HUDEP-2 (cell line): ENCODE results near the gene CYFIP2.

Experiments
- DNase-seq, 76 experiments: peaks; one replicate each; lab custom pipeline; 2025; ENCODE audit not compliant: unreplicated experiment in 76 of 76; lab: John Stamatoyannopoulos, UW

The CYFIP2 gene

DNA sequence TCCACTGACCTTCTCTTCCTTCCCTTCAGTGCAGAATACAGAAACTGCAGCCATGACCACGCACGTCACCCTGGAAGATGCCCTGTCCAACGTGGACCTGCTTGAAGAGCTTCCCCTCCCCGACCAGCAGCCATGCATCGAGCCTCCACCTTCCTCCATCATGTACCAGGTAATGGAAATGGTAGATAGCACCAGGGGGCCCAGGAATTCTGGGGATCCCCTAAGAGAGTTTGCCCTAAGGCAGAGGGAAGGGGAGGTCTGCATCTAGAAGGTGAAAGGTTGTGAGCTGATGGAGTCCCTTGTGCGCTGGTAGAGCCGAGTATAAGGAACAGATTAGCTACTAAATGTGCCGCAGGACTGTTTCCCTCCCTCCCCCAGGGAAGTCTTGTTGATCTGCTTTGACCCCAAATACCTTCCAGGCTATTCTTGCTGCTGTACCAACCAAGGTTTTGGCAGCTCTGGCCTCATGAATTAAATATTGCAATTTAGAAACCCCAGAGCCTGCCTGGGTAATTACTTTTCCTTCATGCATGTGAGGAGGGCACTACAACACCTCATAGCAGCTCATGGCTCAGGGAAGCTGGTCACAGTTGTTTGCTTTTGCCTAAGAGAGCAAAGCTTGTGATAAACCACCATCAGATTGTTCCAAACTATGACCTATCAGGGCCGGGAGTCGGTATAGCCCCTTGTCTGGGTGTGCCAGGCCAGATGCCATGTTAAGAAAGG is 19.6 kb downstream of the CYFIP2 start:
- DNase-seq, result no peak

DNA sequence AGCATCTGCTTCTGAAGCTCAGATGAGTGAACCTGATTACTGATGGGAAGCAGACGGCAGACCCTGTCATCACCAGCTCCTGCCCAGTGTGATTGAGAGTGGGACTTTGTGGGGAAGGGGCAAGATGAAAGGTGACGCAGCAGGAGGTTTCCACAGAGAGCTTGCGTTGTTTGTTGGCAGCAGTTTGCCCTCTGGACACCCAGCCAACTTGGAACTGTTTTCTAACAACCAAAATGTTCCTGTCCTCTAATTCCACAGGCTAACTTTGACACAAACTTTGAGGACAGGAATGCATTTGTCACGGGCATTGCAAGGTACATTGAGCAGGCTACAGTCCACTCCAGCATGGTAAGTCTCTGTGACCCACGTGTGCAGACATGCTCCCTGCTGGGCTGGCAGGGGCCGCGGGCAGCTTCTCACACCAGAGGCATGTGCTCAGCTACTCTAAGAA is 20.9 kb downstream of the CYFIP2 start:
- DNase-seq, result no peak

DNA sequence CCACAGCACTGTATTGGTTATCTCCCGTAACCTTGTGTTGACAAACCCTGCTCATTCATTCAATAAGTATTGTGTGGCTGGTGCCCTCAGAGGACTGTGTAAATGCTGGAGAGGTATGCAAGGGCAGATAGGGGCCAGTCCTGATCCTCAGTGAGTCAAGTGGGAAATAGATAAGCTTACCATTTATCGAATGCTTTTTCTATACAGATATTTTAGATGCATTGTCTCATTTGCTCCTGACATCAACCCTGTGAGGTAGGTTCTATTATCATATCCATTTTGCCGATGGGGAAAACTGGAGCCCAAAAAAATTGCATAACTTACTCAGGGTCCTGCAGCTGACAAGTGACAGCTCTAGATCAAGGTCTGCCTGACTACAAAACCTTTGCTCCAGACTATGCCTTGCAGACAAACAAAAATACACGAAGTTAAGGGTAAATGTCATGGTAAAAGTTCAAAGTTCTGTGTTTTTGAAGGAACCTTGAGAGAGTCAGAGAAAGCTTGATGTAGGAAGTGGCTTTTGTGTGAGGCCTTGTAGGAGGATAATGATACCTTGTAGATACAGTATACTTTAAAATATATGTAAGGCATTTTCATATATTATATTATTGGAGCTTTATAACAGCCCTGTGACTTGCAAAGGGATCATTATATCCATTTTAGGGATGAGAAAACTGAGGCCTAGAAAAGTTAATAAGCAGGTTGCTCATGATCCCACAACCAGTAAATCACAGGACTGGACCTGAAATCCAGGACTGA is 22.7 kb downstream of the CYFIP2 start:
- DNase-seq, result peak in 1 of 76 experiments; percentile 8

DNA sequence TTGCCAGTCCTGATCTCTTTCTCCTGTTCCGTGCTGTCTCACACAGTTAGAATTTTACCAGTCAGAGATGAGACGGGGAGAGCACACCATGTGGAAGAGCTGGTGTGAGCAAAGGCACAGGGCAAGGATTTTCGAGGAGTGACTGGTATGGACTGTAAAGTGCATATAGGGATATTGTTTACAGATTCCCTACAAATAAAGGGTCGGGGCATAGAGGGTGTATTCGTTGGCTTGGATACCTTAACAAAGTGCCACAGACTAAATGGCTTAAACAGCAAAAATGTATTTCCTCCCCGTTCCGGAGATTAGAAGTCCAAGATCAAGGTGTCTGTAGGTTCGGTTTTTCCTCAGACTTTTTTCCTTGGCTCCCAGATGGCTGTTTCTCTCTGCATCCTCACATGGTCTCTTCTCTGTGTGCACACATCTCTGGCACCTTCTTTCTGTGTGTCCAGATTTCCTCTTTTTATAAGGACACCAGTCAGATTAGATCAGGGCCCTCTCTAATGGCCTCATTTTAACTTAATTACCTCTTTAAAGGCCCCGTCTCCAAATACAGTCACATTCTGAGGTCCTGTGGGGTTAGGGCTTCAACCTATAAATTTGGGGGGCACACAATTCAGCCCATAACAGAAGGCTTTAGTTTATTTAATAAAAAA is 23.4 kb downstream of the CYFIP2 start:
- DNase-seq, result no peak

DNA sequence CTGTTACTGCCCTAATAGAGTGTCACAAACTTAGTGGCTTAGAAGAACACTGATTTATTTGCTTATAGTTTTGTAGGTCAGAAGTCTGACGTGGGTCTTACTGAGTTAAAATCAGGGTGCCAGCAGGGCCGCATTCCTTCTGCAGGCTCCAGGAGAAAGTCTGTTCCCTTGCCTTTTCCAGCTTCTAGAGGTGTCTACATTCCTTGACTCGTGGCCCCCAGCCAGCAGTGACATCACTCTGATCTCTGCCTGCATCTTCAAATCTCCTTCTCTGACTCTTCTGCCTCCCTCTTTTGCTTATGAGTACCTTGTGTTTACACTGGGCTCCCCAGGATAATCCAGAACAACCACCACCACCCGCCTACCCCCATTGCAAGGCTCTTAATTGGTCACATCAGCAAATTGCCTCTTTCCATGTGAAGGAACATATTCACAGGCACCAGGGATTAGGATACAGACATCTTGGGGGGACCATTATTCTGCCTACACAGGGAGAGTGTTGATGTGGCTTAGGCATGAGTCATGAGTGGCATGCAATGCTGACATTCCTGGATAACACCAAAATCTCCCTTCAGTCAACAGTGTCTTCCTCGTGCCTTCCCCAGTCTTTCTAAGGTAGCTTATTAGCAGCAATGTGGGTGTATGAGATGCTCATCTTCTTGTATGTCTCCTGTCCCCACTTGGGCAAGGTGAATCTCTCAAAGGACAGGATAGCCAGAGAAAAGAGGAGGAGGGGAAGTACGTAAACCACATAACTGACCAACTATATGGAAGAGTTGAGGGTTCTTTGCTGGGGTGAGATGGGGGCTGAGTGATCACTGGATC is 24.4 kb downstream of the CYFIP2 start:
- no peak for DNase-seq

DNA sequence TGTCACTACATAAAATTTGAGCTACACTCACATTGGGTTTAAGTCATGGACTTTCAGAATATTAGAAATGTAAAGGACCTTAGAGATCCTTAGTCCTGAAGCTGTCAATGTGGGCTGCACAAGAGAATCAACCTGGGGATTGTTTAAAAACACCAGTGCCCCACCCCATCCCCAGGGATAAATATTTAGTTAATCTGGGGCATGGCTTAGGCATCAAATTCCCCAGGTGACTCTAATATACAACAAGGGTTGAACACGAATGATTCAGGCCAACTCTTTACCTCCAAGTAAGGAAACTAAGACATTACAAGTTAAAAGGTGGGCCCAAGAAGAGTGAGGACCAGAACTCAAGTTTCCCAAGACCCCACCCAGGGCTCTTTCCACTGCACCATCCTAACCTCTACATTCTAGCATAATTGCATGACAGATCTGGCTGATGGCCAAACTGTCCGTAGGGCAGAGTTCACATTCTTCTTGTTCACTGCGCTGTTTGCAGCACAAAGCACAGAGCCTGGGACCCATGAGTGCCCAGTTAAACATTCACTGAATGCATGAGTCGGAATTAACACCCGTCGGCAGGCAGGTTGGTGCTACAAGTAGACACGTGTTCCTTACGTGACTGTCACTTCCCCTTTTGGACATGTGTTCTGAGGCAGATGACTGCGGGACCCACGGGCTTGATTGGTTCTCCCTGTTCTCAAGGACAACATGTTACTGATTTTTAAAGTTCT is 25.2 kb downstream of the CYFIP2 start:
- no peak for DNase-seq

DNA sequence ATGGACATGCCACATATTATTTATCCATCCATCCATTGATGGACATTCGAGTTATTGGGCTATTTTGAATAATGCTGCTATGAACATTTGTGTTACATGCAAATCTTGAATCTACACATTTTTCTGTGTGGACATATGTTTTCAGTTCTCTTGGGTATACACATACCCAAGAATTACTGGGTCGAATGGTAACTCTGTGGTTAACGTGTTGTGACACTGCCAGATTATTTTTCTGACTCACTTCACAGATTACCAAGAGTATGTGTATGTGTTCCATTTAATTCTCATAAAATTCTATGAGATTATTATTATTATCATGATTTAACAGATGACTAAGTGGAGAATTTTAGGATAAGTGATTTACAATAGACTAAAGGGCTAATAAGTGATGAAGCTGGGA is 26.7 kb downstream of the CYFIP2 start:
- DNase-seq, result no peak

DNA sequence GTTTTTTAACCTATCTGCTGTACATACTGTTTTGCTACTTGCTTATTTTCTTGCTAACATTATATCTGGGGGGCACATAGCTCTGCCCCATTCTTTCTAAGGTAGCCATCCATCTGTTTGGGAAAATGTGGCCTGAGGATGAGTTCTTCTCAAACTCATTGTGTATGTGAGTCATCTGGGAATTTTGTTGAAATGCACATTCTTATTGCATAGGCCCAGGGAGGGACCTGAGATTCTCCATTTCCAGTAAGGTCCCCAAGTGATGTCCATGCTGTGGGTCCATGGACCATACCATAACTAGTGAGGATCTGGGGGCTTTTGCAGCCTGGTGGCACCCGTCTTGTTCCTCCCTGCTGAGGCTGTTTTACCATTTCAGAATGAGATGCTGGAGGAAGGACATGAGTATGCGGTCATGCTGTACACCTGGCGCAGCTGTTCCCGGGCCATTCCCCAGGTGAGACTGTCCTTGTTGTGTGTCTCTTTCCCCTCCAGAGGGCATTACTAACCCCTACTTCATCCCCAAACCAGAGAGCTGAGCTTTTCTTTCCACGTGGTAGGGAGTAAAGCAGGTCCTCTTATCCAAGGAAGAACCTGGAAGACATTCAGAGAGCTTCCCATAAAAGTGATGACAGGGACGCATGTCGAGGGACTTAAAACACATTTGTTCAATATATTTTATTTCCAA is 28.6 kb downstream of the CYFIP2 start:
- DNase-seq, result no peak

DNA sequence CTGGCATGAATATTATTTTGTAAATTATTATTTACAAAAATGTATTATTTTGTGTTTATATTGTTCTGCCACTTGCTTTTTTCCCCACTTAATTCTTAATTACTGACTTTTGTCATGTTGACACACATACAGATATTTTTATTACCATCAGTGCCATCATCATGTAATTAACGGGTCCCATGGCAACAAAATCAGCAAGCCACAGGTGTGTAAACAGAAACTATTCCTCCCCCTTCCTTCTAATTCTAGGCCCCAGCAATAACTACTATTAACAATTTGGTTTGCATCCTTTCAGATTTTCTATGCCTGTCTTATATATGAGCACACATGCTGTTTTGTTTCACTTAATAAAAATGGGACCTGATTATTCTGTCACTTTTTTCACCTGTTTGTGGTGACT is 29.3 kb downstream of the CYFIP2 start:
- no peak for DNase-seq

DNA sequence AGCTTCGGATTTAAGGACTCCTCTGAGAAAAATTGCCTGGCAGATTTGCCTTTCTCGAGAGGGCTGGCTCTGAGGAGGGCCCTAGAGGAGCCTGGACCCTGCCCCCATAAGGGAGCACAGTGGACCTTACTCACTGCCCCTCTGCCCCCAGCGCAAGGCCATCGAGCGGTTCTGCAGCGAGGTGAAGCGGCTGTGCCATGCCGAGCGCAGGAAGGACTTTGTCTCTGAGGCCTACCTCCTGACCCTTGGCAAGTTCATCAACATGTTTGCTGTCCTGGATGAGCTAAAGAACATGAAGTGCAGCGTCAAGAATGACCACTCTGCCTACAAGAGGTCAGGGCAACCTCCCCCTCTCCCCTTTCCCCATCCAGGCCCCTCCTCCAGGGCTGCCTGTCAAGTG is 34.6 kb downstream of the CYFIP2 start:
- DNase-seq, result no peak

DNA sequence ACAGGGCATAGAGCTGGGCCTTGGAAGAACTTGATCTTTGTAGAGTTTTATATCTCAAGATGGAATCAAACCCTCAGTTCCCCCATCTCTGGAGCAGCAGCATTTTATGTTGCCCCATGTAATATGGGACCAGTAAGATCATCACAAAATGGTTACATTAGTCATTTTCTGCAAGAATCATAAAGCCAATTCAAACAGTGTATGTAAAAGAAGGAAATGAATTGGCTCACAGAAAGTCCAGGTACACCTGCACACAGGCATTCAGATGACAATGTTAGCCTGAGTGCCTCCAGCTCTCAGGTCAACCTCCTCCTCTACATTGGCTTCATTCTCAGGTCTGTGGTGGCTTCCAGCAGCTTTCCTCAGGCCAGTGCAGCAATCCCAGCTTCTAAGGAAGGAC is 35.1 kb downstream of the CYFIP2 start:
- no peak for DNase-seq

DNA sequence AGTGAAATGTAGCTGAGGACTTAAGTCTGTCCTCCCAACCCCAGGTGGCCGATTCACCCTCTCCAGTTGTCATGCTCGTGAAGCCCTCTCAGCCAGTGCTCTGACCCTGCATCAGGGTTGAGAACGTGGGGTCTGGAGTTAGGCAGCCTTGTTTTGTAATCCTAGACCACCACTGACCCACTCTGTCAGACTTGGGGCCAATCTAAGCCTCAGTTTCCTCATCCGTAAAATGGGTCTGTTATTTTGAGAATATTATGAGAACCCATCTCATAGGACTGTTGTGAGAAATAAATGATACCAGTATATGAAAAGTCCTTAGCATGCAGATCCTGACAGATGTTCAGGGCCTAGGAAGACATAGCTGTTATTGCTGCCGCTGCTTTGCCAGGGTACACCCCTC is 37.1 kb downstream of the CYFIP2 start:
- no peak for DNase-seq

DNA sequence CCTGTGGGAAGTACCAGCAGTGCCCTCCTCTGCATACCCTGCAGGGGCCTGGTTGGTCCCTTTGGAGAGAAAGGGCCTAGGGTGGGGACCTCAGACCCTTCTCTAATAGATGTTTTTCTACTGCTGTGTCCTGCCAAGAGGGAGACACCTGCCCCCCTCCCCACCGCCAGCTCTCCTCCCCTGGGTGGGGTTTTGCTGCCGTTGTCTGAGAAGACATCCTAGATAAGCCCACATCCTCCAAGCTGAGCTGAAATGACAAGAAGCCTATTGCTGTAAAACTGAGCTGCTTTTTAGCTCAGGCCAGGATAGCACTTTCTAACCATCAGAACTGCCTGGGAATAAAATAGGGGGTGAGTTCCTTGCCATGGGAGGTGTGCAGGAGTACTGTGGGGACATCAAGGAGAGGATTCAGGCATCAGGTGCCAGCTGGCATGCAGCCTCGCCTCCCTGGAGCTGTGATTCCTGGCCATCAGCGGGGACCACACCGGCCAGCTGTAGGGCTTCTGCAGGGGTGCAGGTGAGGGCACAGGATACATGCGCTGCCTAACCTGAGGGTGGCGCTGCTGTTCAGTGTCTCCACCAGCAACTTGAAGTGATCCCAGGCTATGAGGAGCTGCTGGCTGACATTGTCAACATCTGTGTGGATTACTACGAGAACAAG is 37.9 kb downstream of the CYFIP2 start:
- DNase-seq, result peak in 4 of 76 experiments; percentile 2 to 24 (median 12)

DNA sequence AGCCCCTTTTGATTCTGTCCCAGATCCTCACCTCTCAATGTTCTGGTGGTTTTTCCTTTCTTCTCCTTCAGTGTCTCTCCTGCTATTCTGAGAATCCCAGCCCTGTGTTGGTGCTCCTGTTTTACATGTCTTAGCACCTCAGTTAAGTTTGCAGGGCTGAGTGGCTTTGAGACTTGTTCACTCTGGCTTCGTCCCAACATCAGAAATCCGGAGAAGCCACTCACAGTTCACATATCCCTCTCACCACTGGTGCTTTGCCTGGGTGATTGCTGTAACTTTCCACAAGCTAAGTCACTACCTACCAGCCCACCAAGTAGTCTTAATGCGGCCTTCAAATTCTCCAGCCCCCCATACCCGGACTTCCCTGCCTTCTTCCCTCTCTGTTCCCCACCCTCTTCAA is 40.2 kb downstream of the CYFIP2 start:
- DNase-seq, result no peak

DNA sequence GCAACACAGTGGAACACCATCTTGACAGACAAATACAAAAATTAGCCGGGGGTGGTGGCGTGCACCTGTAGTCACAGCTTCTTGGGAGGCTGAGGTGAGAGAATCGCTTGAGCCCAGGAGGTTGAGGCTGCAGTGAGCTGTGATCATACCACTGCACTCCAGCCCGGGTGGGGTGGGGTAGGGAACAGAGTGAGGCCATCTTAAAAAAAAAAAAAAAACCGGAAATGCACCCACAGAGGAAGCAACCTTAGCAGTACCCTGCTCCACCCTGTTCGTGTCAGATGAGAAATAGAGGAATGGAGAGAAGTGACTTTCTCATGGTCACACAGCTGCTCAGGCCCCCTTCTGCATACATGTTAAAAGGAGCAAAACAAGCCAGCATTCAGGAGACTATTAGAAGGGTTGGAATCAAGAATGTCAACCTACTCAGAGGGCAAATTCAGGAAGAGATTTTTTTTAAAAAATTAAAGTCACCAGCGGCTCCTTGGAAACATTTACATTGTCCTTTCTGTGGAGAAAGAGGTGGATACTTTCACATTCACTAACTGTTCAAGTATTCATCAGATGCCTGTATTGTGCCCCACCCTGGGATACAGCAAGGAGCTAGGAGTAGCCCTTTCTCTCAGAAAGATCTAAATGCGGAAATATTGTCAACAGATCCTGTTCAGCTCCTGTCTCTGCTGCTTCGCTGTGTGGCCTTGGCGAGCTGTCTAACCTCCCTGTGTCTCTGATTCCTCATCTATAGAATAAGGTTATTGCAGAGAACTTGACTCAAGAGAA is 41.0 kb downstream of the CYFIP2 start:
- DNase-seq, result no peak

DNA sequence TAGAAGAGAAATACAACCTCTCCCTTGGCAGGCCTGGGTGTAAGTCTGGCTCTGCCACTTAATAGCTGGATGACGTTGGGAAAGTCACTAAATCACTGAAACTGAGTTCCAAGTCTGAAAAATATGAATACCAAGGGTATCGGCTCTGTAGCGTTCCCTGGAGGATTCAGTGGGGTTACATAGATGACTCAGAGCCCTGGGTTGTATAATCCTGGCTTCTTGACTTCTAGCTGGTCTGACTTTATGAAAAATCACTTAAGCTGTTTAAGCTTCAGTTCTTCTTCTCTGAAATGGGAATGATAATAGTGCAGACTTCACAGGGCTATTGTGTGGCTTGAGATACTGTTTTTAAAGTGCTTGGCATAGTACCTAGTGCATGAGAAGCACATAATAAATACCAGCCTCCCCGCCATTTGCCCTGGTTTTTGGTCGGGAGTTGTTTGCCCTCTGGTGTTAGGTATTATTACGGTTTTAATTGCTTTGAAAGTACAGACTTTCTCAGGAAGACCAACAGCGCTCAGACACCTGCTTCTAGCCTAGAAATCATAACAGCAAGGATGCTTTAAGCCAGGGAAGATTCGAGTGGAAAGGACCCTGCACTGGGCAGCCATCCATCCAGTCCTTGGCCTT is 43.0 kb downstream of the CYFIP2 start:
- DNase-seq, result no peak

DNA sequence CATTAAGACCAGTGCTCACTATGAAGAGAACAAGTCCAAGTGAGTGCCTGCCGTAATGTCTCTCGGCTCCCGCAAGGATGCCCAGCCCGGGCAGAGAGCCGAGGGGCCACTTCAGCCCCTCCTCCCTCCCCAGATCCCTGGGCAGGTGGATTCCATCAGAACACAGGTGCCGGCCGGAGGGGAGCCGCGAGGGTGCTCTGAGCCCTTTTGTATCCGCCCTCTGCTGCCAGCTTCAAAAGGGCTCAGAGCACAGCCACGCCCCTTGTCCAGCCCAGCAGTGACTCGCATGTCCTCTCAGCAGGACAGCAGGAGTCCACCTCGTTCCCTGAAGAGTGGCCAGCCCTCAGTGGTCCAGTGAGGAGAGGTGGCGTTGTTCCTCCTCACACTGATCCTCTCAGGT is 43.9 kb downstream of the CYFIP2 start:
- DNase-seq, result no peak

DNA sequence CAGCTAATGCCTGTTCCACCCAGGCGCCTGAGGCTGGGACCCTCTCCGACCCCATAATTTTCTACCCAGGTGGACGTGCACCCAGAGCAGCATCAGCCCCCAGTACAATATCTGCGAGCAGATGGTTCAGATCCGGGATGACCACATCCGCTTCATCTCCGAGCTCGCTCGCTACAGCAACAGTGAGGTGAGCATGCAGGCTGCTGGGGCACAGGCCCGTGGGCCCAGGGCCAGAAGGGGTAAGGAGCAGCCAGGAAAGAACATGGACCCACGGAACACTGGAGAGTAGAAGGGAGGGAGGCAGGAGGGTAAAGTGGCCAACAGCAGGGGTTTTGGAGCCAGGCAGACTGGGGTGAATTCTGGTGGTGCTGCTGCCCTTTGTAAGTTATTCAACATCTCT is 45.7 kb downstream of the CYFIP2 start:
- DNase-seq, result no peak
